Measurements from ENCODE around the gene RASA3.
"Not testable (repeated sequence)": the region's sequence is repeated elsewhere in the genome, so short reads cannot be mapped to it uniquely, and the experiment has no call there.

RASA3 gene

GRCh38 chr13:114132419-114133121, at the start of gene RASA3:
TSS of gene RASA3 (minus strand) at chr13:114132623. CDS start at chr13:114132489, 134 bp downstream.
- intact Hi-C loops (cut with DNase I) = loop anchor here (5.0 to 10.0 kb wide), 2 partner anchors 65 to 98 kb away; no protein-coding TSS in a partner anchor
- DNase-seq = peak in 40 of 42 donors; percentile 46 to 88 (median 76)

- peak in 10 of 42 donors; percentile 11 to 60 (median 32) for DNase-seq
- intact Hi-C loops (cut with DNase I) = no loop called here
Observed at GRCh38 chr13:114179087-114179658, 46.8 kb upstream of the RASA3 start, which contains the start of gene CFAP97D2. TSS of gene CFAP97D2 (plus strand) at chr13:114179257. CDS start at chr13:114179331, 74 bp downstream.

GRCh38 chr13:114177245-114178010, 45.0 kb upstream of the RASA3 start:
- intact Hi-C loops (cut with DNase I) = no loop called here
- DNase-seq = peak in 2 of 42 donors; percentile 11 to 32

GRCh38 chr13:114176359-114176902, 44.0 kb upstream of the RASA3 start:
- intact Hi-C loops (cut with DNase I); DNase-seq: not testable (repeated sequence)

- intact Hi-C loops (cut with DNase I) = no loop called here
- DNase-seq = no peak
Observed at GRCh38 chr13:114174529-114174961, 42.1 kb upstream of the RASA3 start.

GRCh38 chr13:114173745-114174144, 41.3 kb upstream of the RASA3 start:
- no peak for DNase-seq
- intact Hi-C loops (cut with DNase I) = no loop called here

- intact Hi-C loops (cut with DNase I) = no loop called here
- DNase-seq = no peak
Observed at GRCh38 chr13:114173272-114173671, 40.8 kb upstream of the RASA3 start.

GRCh38 chr13:114167885-114168284, 35.5 kb upstream of the RASA3 start:
- DNase-seq = no peak
- intact Hi-C loops (cut with DNase I) = loop anchor here (10.0 kb wide), 1 partner anchor 103 kb away; no protein-coding TSS in a partner anchor

GRCh38 chr13:114167426-114167825, 35.0 kb upstream of the RASA3 start:
- intact Hi-C loops (cut with DNase I) = loop anchor here (10.0 kb wide), 1 partner anchor 103 kb away; no protein-coding TSS in a partner anchor
- peak in 2 of 42 donors; percentile 20 to 53 for DNase-seq

GRCh38 chr13:114166381-114167131, 34.1 kb upstream of the RASA3 start:
- DNase-seq = peak; percentile 69 to 95 (median 83)
- intact Hi-C loops (cut with DNase I) = loop anchor here (10.0 kb wide), 1 partner anchor 102 kb away; no protein-coding TSS in a partner anchor

- DNase-seq = no peak
- intact Hi-C loops (cut with DNase I) = loop anchor here (10.0 kb wide), 1 partner anchor 100 kb away; no protein-coding TSS in a partner anchor
Observed at GRCh38 chr13:114164681-114165429, 32.4 kb upstream of the RASA3 start.

GRCh38 chr13:114164053-114164452, 31.6 kb upstream of the RASA3 start:
- intact Hi-C loops (cut with DNase I) = loop anchor here (10.0 kb wide), 1 partner anchor 99 kb away; no protein-coding TSS in a partner anchor
- DNase-seq = no peak

GRCh38 chr13:114162533-114162922, 30.1 kb upstream of the RASA3 start:
- DNase-seq = no peak
- intact Hi-C loops (cut with DNase I) = loop anchor here (10.0 kb wide), 1 partner anchor 98 kb away; no protein-coding TSS in a partner anchor

GRCh38 chr13:114161644-114162532, 29.5 kb upstream of the RASA3 start:
- DNase-seq = peak in 26 of 42 donors; percentile 20 to 64 (median 40)
- intact Hi-C loops (cut with DNase I) = loop anchor here (10.0 kb wide), 1 partner anchor 97 kb away; no protein-coding TSS in a partner anchor

- intact Hi-C loops (cut with DNase I) = loop anchor here (10.0 kb wide), 1 partner anchor 96 kb away; no protein-coding TSS in a partner anchor
- DNase-seq = no peak
Observed at GRCh38 chr13:114161028-114161556, 28.7 kb upstream of the RASA3 start.

Measured in head of caudate nucleus (tissue), 42 donors.